Gastroesophageal sphincter (tissue), 4 donors: ENCODE results near the gene CIZ1. TPM values are rescaled to one million over a fixed set of nuclear protein-coding genes. Genes with fewer than 3 reads are reported as not detected.

Experiments
- ATAC-seq: fragments of 150-250 bp; one replicate; pipeline ENCODE4 v1.9.1; 2016; ENCODE audit warnings: mild to moderate bottlenecking, moderate library complexity
- H3K27ac ChIP-seq, 4 donors: fragments of 200-600 bp; sonication (generic) in 3 of 4; 1 replicate in 3 of 4; 2 replicates in 1 of 4; pipeline ENCODE4 v1.5.1; 2016 to 2019
- H3K27me3 ChIP-seq: fragments of 200-600 bp; sonication (generic); one replicate; pipeline ENCODE4 v1.5.1; 2019
- H3K36me3 ChIP-seq, 2 donors: fragments of 200-600 bp; sonication (generic); one replicate each; pipeline ENCODE4 v1.5.1; 2019; ENCODE audit warnings: control low read depth in 1 of 2
- H3K4me1 ChIP-seq, 3 donors: fragments of 200-600 bp; sonication (generic); 1 replicate in 2 of 3; 2 replicates in 1 of 3; pipeline ENCODE4 v1.5.1; 2016 to 2019; ENCODE audit warnings: control low read depth in 2 of 3
- H3K4me3 ChIP-seq, 2 donors: fragments of 200-600 bp; sonication (generic); one replicate each; pipeline ENCODE4 v1.5.1; 2019; ENCODE audit warnings: mild to moderate bottlenecking in 1 of 2, moderate library complexity in 1 of 2
- H3K9me3 ChIP-seq, 3 donors: fragments of 200-600 bp; sonication (generic); one replicate each; pipeline ENCODE4 v1.5.1; 2017 to 2019; ENCODE audit warnings: control low read depth in 2 of 3
- CTCF ChIP-seq, 4 experiments: fragments of 200-600 bp in 2 of 4; fragments of 450-650 bp in 2 of 4; sonication (generic) in 1 of 4; IDR thresholded peaks; one replicate each; pipeline ENCODE4 v1.5.1; 2017 to 2019; ENCODE audit warnings: antibody characterized with exemption in 4 of 4, mild to moderate bottlenecking in 2 of 4, moderate library complexity in 2 of 4
- EP300 ChIP-seq: sonication (generic); formaldehyde crosslinking; IDR thresholded peaks from one replicate; pipeline ENCODE4 v1.6.1; 2017; ENCODE audit warnings: antibody characterized with exemption, mild to moderate bottlenecking
- POLR2A ChIP-seq, 2 donors: fragments of 450-650 bp; IDR thresholded peaks; one replicate each; pipeline ENCODE4 v1.6.1; 2017; ENCODE audit warnings: antibody characterized with exemption in 2 of 2, mild to moderate bottlenecking in 2 of 2, moderate library complexity in 1 of 2
- POLR2AphosphoS5 ChIP-seq: sonication (generic); formaldehyde crosslinking; IDR thresholded peaks from one replicate; pipeline ENCODE4 v1.6.1; 2017; ENCODE audit warnings: antibody characterized with exemption
- WGBS, 2 donors: methylation state at CpG; one replicate each; pipeline ENCODE4 v1.1.5; 2018; ENCODE audit warnings: low coverage in 1 of 2; 5-methylcytosine and 5-hydroxymethylcytosine counted together
- total RNA-seq, 4 donors: library from RNA; depleted of rRNA; stranded (reverse); fragments of >200 nt; gene quantifications; one replicate each; pipeline ENCODE4 v1.1.0, GENCODE V29; 2016

The CIZ1 gene
- total RNA-seq, 4 donors from 2014 or later = 41.7 to 83.9 (median 58.1) TPM

DNA sequence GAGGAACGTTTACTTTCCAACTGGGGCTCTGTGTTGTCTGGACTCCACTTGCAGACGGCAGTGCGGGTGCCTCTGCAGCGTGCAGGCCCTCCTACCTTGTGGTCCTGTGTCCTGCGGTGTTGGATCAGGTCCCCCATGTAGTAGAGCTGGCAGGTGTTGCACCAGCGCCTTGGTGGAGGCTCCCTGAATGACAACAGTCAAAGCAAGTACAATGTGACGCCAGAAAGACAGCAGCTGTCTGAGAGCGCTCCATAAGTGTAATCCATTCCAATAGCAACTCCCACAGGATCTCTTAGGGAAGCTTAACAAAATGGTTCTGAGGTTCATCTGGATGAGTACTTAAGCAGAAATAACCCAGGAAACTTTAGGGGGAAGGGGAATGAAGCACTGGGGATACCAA is 21.4 kb downstream of the CIZ1 start:
- 33% methylated on average over 1 of the region's 8 CpGs; no CpG with 5 or more reads in 1 of the 2 donors for WGBS, 2 donors
- ATAC-seq = no peak

GRCh38 chr9:128169492-128169891 is 21.9 kb downstream of the CIZ1 start:
- Histone ChIP-seq H3K4me1 (no peaks in the 10 kb centered on the region), H3K9me3 (no peaks in the 10 kb centered on the region), H3K27ac (no peak overlapping the region), H3K36me3 (peaks cover 0 to 99% of the 10 kb centered on the region in 2 donors), H3K4me3 (no peak overlapping the region), H3K27me3 (no peaks in the 10 kb centered on the region)
- TF ChIP-seq EP300 (no peak), POLR2A (IDR thresholded peaks at IDR 0.05) (no peak), CTCF (IDR thresholded peaks at IDR 0.05) (no peak), POLR2AphosphoS5 (no peak)
- no peak for ATAC-seq
- 85% methylated on average over 2 of the region's 8 CpGs; no CpG with 5 or more reads in 1 of the 2 donors for WGBS, 2 donors

More for the DNA sequence above, 21.4 kb downstream of the CIZ1 start:
- Histone ChIP-seq H3K36me3 (peaks cover 0 to 99% of the 10 kb centered on the region in 2 donors), H3K27me3 (no peaks in the 10 kb centered on the region), H3K27ac (no peak overlapping the region), H3K4me3 (no peak overlapping the region), H3K9me3 (no peaks in the 10 kb centered on the region), H3K4me1 (no peaks in the 10 kb centered on the region)
- TF ChIP-seq POLR2A (IDR thresholded peaks at IDR 0.05) (no peak), CTCF (IDR thresholded peaks at IDR 0.05) (no peak), EP300 (no peak), POLR2AphosphoS5 (no peak)

DNA sequence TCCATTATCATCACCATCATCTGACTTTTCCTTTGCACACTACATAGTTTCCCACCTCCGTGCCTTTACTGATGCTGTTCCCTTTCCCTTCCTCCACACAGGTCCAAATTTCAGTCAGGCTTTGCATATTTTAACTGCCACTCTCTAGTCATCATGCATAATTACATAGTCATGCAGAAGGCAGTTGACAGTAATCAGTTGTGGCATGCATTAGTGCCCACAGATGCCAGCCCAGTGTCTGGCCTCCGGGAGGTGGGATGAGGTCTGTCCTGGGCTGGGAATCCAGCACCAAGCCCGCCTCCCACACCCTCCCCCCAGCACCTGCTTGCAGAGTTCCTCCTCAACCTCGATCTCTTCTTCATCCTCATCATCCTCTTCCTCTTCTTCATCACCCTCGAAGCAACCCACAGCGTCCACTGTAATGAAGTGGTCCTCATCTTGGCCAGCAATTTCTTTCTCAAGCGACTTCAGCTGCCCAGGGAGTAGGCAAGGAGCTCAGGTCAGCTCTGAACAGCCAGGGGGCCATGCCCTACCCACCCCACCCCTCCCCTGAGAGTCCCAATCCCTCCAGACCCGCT is 22.6 kb downstream of the CIZ1 start:
- Histone ChIP-seq H3K9me3 (no peaks in the 10 kb centered on the region), H3K36me3 (peaks cover 0 to 99% of the 10 kb centered on the region in 2 donors), H3K4me3 (no peak overlapping the region), H3K27me3 (no peaks in the 10 kb centered on the region), H3K27ac (no peak overlapping the region), H3K4me1 (no peaks in the 10 kb centered on the region)
- TF ChIP-seq CTCF (IDR thresholded peaks at IDR 0.05) (no peak), POLR2A (IDR thresholded peaks at IDR 0.05) (no peak), EP300 (no peak), POLR2AphosphoS5 (no peak)
- WGBS, 2 donors = 88 to 91% methylated on average over 5 to 7 of the region's 8 CpGs
- no peak for ATAC-seq

DNA sequence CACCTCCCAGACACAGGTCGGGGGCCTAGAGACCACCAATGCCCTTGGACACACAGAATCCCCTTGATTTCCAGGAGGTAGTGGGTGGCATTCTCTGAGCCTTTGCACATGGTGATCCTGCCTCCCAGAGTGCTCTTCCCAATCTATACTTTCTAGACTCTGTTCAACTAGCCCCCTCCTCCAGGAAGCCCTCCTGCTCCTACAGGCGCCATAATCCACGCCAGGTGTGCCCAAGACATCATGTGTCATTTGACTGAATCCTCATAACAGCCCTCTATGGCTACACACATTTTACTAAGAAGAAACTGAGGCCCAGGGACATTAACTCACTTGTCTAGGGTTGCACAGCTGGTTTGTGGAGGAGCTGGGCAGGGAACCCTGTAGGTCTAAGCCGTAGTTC is 24.2 kb downstream of the CIZ1 start:
- no peak overlapping the region for H3K4me3 ChIP-seq
- no peaks in the 10 kb centered on the region for H3K9me3 ChIP-seq
- ATAC-seq = no peak
- H3K27me3 ChIP-seq = no peaks in the 10 kb centered on the region
- WGBS, 2 donors = 67 to 71% methylated on average over 1 of the region's 4 CpGs
- peaks cover 0 to 97% of the 10 kb centered on the region in 2 donors for H3K36me3 ChIP-seq
- no peak overlapping the region for H3K27ac ChIP-seq
- peaks cover 0 to 3% (median 0%) of the 10 kb centered on the region in 3 donors for H3K4me1 ChIP-seq
- no peak for TF ChIP-seq EP300
- no peak for TF ChIP-seq CTCF (IDR thresholded peaks at IDR 0.05)
- no peak for TF ChIP-seq POLR2AphosphoS5
- no peak for TF ChIP-seq POLR2A (IDR thresholded peaks at IDR 0.05)

- ATAC-seq = no peak
- H3K4me3 ChIP-seq = no peak overlapping the region
- no peaks in the 10 kb centered on the region for H3K27me3 ChIP-seq
- H3K4me1 ChIP-seq = peaks cover 0 to 13% (median 2%) of the 10 kb centered on the region in 3 donors
- H3K36me3 ChIP-seq = peaks cover 0 to 87% of the 10 kb centered on the region in 2 donors
- 100% methylated on average over 1 of the region's 18 CpGs; no CpG with 5 or more reads in 1 of the 2 donors for WGBS, 2 donors
- TF ChIP-seq CTCF (IDR thresholded peaks at IDR 0.05) = no peak
- TF ChIP-seq POLR2AphosphoS5 = no peak
- no peak for TF ChIP-seq POLR2A (IDR thresholded peaks at IDR 0.05)
- no peak for TF ChIP-seq EP300
- no peaks in the 10 kb centered on the region for H3K9me3 ChIP-seq
- no peak overlapping the region for H3K27ac ChIP-seq
Measured at GRCh38 chr9:128166169-128166568, 25.2 kb downstream of the CIZ1 start.
